Activated CD8-positive, alpha-beta T cell treated with anti-CD3 and anti-CD28 coated beads for 36 hours (primary cell): ENCODE results near the gene MAP3K10. TPM values are rescaled to one million over a fixed set of nuclear protein-coding genes. Genes with fewer than 3 reads are reported as not detected.

ENCODE experiments used
- ATAC-seq: fragments of 200-7000 bp; cut with Tn5 transposase; one replicate; pipeline ENCODE4 v1.10.0; 2021; ENCODE audit warnings: mild to moderate bottlenecking, moderate library complexity
- CTCF ChIA-PET: fragments of 350-600 bp; sonication (Branson Sonifier 250); formaldehyde crosslinking; loops from one replicate; lab custom pipeline; 2021; ENCODE audit warnings: antibody characterized with exemption; lab: Charles Lee
- POLR2A ChIA-PET: fragments of 350-600 bp; sonication (Branson Sonifier 250); formaldehyde crosslinking; loops from one replicate; lab custom pipeline; 2021; ENCODE audit warnings: antibody characterized with exemption; lab: Charles Lee
- DNase-seq: peaks from one replicate; pipeline ENCODE4 v3.0.0-alpha.2; 2020
- H3K27ac Mint-ChIP-seq: one replicate; pipeline ENCODE4 v1.8.0; 2021; ENCODE audit warnings: mild to moderate bottlenecking, mixed read lengths
- H3K27me3 Mint-ChIP-seq: one replicate; pipeline ENCODE4 v1.8.0; 2021; ENCODE audit warnings: mixed read lengths
- H3K36me3 Mint-ChIP-seq: one replicate; pipeline ENCODE4 v1.8.0; 2021; ENCODE audit warnings: low read depth, mixed read lengths
- H3K4me1 Mint-ChIP-seq: one replicate; pipeline ENCODE4 v1.8.0; 2021; ENCODE audit warnings: low read depth, mixed read lengths
- H3K4me3 Mint-ChIP-seq: one replicate; pipeline ENCODE4 v1.8.0; 2021; ENCODE audit warnings: mild to moderate bottlenecking, moderate library complexity, mixed read lengths
- H3K9me3 Mint-ChIP-seq: one replicate; pipeline ENCODE4 v1.8.0; 2021; ENCODE audit warnings: mixed read lengths
- intact Hi-C: fragments of 100-400 bp; cut with micrococcal nuclease; formaldehyde crosslinking; loops from one replicate; pipeline ENCODE4 v1.10.0; 2022
- total RNA-seq, 2 experiments: library from RNA; stranded (reverse); gene quantifications; one replicate each; pipeline ENCODE4 v1.2.3, GENCODE V29; 2021
- TF ChIP-seq, protein P1 (sequence below): fragments of 200-600 bp; IDR thresholded peaks from one replicate; pipeline ENCODE4 v1.8.0; 2022; ENCODE audit warnings: antibody characterized with exemption, mild to moderate bottlenecking

MAP3K10 gene
- total RNA-seq, 2 experiments from 2014 or later, result 11.3 to 12.6 TPM

DNA sequence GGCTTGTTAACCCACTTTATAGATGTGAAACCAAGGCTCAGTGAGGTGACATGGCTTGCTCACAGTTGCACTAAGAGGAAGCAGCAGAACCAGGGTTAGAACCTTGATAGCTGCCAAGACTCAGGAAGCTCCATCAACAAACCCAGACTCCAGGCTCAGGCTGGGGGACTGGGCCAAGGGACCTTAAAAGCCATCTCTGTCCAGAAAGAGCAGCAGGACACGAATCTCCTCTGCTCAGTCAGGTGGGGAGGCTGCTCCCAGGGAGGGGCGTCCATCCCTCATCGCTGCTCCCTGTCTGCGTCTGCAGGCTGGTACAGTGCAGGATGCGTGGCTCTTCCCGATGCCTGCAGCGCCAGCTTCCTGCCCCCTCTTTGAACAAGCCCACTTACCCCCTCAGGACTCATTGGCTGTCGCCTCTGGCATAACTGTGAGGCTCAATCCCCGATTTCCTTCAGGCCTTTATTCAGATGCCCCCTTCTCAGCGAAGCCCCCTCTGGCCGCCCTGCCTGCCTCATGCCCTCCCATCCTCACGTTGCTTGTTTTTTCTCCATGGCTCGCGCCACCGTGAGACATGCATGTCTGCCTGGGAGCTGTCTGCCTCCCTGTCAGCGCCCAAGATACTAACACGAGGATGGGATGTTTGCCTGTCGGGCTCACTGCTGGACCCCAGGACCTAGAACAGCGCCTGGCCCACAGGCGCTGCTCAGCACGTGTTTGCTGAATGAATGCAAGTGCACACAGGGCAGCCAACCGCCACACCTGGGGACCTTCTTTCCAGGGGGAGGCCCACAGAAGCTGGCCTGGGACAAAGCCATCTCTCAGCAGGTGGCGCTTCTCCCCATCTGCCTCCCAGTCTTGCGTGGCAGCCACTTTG is 72.5 kb downstream of the MAP3K10 start:
- no peaks in the 10 kb centered on the region for H3K27me3 Mint-ChIP-seq
- TF ChIP-seq, protein P1, sequence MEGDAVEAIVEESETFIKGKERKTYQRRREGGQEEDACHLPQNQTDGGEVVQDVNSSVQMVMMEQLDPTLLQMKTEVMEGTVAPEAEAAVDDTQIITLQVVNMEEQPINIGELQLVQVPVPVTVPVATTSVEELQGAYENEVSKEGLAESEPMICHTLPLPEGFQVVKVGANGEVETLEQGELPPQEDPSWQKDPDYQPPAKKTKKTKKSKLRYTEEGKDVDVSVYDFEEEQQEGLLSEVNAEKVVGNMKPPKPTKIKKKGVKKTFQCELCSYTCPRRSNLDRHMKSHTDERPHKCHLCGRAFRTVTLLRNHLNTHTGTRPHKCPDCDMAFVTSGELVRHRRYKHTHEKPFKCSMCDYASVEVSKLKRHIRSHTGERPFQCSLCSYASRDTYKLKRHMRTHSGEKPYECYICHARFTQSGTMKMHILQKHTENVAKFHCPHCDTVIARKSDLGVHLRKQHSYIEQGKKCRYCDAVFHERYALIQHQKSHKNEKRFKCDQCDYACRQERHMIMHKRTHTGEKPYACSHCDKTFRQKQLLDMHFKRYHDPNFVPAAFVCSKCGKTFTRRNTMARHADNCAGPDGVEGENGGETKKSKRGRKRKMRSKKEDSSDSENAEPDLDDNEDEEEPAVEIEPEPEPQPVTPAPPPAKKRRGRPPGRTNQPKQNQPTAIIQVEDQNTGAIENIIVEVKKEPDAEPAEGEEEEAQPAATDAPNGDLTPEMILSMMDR, result no peak
- no peak for ATAC-seq
- DNase-seq, result no peak
- no peaks in the 10 kb centered on the region for H3K9me3 Mint-ChIP-seq
- no peak overlapping the region for H3K4me3 Mint-ChIP-seq
- ChIA-PET CTCF (no interaction called here), POLR2A (interaction anchor here (0.5 to 1.2 kb wide), 4 partner anchors 11 to 1901 kb away, joined by 3 read pairs; no protein-coding TSS in a partner anchor)
- intact Hi-C loops, result no loop called here
- H3K4me1 Mint-ChIP-seq, result peaks cover 23% of the 10 kb centered on the region
- peaks cover 33% of the 10 kb centered on the region for H3K36me3 Mint-ChIP-seq
- no peak overlapping the region for H3K27ac Mint-ChIP-seq

DNA sequence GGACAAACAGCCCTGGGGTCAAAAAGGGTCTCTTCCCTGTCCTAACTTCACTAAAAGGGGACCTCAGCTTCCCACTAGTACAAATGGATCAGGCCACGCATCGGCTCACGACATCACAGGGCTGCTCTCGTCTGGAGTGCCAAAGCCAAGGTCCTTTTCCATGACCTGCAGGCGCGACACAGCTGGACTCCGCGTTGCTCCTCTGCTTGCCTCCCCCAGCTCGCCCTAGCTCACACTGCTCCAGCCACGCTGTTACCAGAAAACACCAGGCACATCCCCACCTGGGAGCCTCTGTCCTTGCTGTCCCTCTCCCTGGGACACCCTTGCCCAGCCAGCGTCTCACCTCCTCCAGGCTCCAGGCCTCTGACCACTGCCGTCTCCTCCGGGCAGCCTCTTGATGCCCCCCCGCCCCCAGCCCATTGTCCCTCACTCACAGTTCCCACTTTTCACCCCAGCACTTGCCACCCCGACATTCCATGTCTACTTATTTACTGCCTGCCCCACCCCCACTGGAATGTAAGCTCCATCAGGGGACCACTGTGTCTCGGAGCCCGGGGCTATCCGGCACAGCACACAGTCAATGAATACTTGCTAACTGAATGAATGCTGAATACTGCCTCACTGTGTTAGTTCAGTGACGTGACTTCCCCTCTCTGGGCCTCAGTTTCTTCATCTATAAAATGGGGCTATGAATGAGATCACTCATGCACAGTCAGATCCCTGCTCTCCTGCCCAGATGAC is 73.3 kb downstream of the MAP3K10 start:
- H3K4me3 Mint-ChIP-seq, result no peak overlapping the region
- no peak for DNase-seq
- CTCF ChIA-PET, result no interaction called here
- TF ChIP-seq, protein P1, result no peak
- no peaks in the 10 kb centered on the region for H3K9me3 Mint-ChIP-seq
- intact Hi-C loops, result no loop called here
- no peak for ATAC-seq
- H3K27me3 Mint-ChIP-seq, result no peaks in the 10 kb centered on the region
- H3K27ac Mint-ChIP-seq, result no peak overlapping the region
- POLR2A ChIA-PET, result interaction anchor here (0.9 to 1.2 kb wide), 3 partner anchors 10 to 21 kb away, joined by 3 read pairs; no protein-coding TSS in a partner anchor
- H3K4me1 Mint-ChIP-seq, result peaks cover 24% of the 10 kb centered on the region
- H3K36me3 Mint-ChIP-seq, result peaks cover 34% of the 10 kb centered on the region

Other genes starting within 250 kb of the MAP3K10 start
- 100 to 1,000 TPM; 105 to 107 TPM for gene PSMC4, start 220.3 kb upstream of the MAP3K10 start, total RNA-seq
- 1 to 10 TPM; 5.2 to 5.6 TPM for gene ZNF546, start 194.4 kb upstream of the MAP3K10 start, total RNA-seq
- gene ZNF780B, start 135.2 kb upstream of the MAP3K10 start, total RNA-seq, result 10 to 100 TPM; 15.5 to 18.6 TPM
- 10 to 100 TPM; 12.9 to 13.3 TPM for gene ZNF780A, start 100.5 kb upstream of the MAP3K10 start, total RNA-seq
- gene TTC9B, start 27.0 kb downstream of the MAP3K10 start, total RNA-seq, result not detected
- not detected for gene CCNP, start 35.3 kb downstream of the MAP3K10 start, total RNA-seq
- gene AKT2, start 93.9 kb downstream of the MAP3K10 start, total RNA-seq, result 100 to 1,000 TPM; 139 to 144 TPM
- 10 to 100 TPM; 17.5 to 18.0 TPM for gene C19orf47, start 157.0 kb downstream of the MAP3K10 start, total RNA-seq
- gene PLD3, start 157.3 kb downstream of the MAP3K10 start, total RNA-seq, result 10 to 100 TPM; 54.4 to 56.7 TPM
- gene HIPK4, start 198.8 kb downstream of the MAP3K10 start, total RNA-seq, result not detected
- 1 to 10 TPM; 1.2 TPM for gene PRX, start 222.0 kb downstream of the MAP3K10 start, total RNA-seq
- gene SERTAD1, start 234.6 kb downstream of the MAP3K10 start, total RNA-seq, result 10 to 100 TPM; 15.5 to 17.2 TPM